ENCODE measurements around the gene REG3A. TPM values are rescaled to one million over a fixed set of nuclear protein-coding genes. Genes with fewer than 3 reads are reported as not detected.

Gene REG3A
- not detected for total RNA-seq
- long read RNA-seq = 0 reads

- intact Hi-C loops (cut with DNase I) = no loop called here
- ATAC-seq (ENCODE audit: poor library complexity) = no peak
- no peak for DNase-seq
Observed at GRCh38 chr2:79159653-79160052, at the start of gene REG3A. TSS of gene REG3A (minus strand) at chr2:79159753. CDS start at chr2:79159405, 348 bp downstream.

- ATAC-seq (ENCODE audit: poor library complexity) (no peak), DNase-seq (no peak)
- intact Hi-C loops (cut with DNase I) = no loop called here
Observed at GRCh38 chr2:79200762-79201161, 41.2 kb upstream of the REG3A start.

GRCh38 chr2:79191816-79192215, 32.3 kb upstream of the REG3A start:
- DNase-seq (no peak), ATAC-seq (ENCODE audit: poor library complexity) (no peak)
- intact Hi-C loops (cut with DNase I) = no loop called here

- ATAC-seq (ENCODE audit: poor library complexity) = no peak
- intact Hi-C loops (cut with DNase I) = no loop called here
- no peak for DNase-seq
Observed at GRCh38 chr2:79191081-79191480, 31.5 kb upstream of the REG3A start.

- ATAC-seq (ENCODE audit: poor library complexity) (no peak), DNase-seq (no peak)
- intact Hi-C loops (cut with DNase I) = no loop called here
Observed at GRCh38 chr2:79189465-79189864, 29.9 kb upstream of the REG3A start.

GRCh38 chr2:79181617-79182016, 22.1 kb upstream of the REG3A start:
- no peak for DNase-seq
- intact Hi-C loops (cut with DNase I) = no loop called here
- ATAC-seq (ENCODE audit: poor library complexity) = no peak

- intact Hi-C loops (cut with DNase I) = no loop called here
Observed at GRCh38 chr2:79180092-79180491, 20.5 kb upstream of the REG3A start.

GRCh38 chr2:79179036-79179435, 19.5 kb upstream of the REG3A start:
- intact Hi-C loops (cut with DNase I) = no loop called here
- no peak for ATAC-seq (ENCODE audit: poor library complexity)

More at GRCh38 chr2:79180092-79180491, 20.5 kb upstream of the REG3A start:
- no peak for ATAC-seq (ENCODE audit: poor library complexity)
- no peak for DNase-seq

GRCh38 chr2:79178076-79178674, 18.6 kb upstream of the REG3A start:
- no peak for ATAC-seq (ENCODE audit: poor library complexity)
- intact Hi-C loops (cut with DNase I) = no loop called here
- no peak for DNase-seq

More at GRCh38 chr2:79179036-79179435, 19.5 kb upstream of the REG3A start:
- DNase-seq = no peak

- DNase-seq = no peak
- intact Hi-C loops (cut with DNase I) = no loop called here
- no peak for ATAC-seq (ENCODE audit: poor library complexity)
Observed at GRCh38 chr2:79171348-79171958, 11.9 kb upstream of the REG3A start.

- ATAC-seq (ENCODE audit: poor library complexity) = no peak
- no peak for DNase-seq
- intact Hi-C loops (cut with DNase I) = no loop called here
Observed at GRCh38 chr2:79162801-79163200, 3.2 kb upstream of the REG3A start.

GRCh38 chr2:79162132-79162531, 2.6 kb upstream of the REG3A start:
- intact Hi-C loops (cut with DNase I) = no loop called here
- DNase-seq = no peak
- no peak for ATAC-seq (ENCODE audit: poor library complexity)

- ATAC-seq (ENCODE audit: poor library complexity) = no peak
- intact Hi-C loops (cut with DNase I) = no loop called here
Observed at GRCh38 chr2:79159030-79159429, 523 bp downstream of the REG3A start.

GRCh38 chr2:79155826-79156476, 3.6 kb downstream of the REG3A start:
- intact Hi-C loops (cut with DNase I) = no loop called here
- ATAC-seq (ENCODE audit: poor library complexity) = no peak

More at GRCh38 chr2:79159030-79159429, 523 bp downstream of the REG3A start:
- no peak for DNase-seq

GRCh38 chr2:79139423-79139822, 20.1 kb downstream of the REG3A start:
- DNase-seq (no peak), ATAC-seq (ENCODE audit: poor library complexity) (no peak)
- intact Hi-C loops (cut with DNase I) = no loop called here

More at GRCh38 chr2:79155826-79156476, 3.6 kb downstream of the REG3A start:
- no peak for DNase-seq

GRCh38 chr2:79138385-79138784, 21.2 kb downstream of the REG3A start:
- DNase-seq (no peak), ATAC-seq (ENCODE audit: poor library complexity) (no peak)
- intact Hi-C loops (cut with DNase I) = no loop called here

GRCh38 chr2:79131687-79132086, 27.9 kb downstream of the REG3A start:
- no peak for DNase-seq
- intact Hi-C loops (cut with DNase I) = no loop called here
- ATAC-seq (ENCODE audit: poor library complexity) = no peak

GRCh38 chr2:79129804-79130203, 29.7 kb downstream of the REG3A start:
- intact Hi-C loops (cut with DNase I) = no loop called here
- DNase-seq (no peak), ATAC-seq (ENCODE audit: poor library complexity) (no peak)

GRCh38 chr2:79129260-79129659, 30.3 kb downstream of the REG3A start:
- intact Hi-C loops (cut with DNase I) = no loop called here
- ATAC-seq (ENCODE audit: poor library complexity) = no peak
- no peak for DNase-seq

- DNase-seq = no peak
- intact Hi-C loops (cut with DNase I) = no loop called here
- no peak for ATAC-seq (ENCODE audit: poor library complexity)
Observed at GRCh38 chr2:79128406-79128805, 31.1 kb downstream of the REG3A start.

Measured in Right ventricle myocardium superior (tissue), 1 donor.